Stimulated activated CD4-positive, alpha-beta T cell treated with anti-CD3 and anti-CD28 coated beads, Interleukin-12 subunit alpha, Interleukin-12 subunit beta, amount 100 ng/mL, for 4 hours (primary cell): ENCODE measurements around the gene DSCAM.

ENCODE experiments used
- DNase-seq: peaks from one replicate; pipeline ENCODE4 v3.0.0-alpha.2; 2020

The DSCAM gene

DNA sequence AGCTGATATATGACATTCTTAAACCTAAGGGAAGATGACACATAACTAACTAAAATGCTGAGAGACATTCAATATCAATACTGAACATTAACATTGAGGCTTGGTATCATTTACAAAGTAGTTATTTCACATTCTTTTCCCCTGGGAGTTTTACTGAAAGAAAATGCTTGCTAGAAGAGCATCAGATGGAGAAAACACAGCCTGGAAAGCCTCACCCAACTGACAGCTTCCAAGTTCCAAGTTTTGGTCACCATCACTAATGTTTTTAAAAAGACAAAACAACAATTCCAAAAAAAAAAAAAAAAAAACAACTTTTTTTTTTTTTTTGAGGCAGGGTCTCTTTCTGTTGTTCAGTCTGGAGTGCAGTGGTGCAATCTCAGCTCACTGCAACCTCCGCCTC, 80.6 kb downstream of the DSCAM start:
- no peak for DNase-seq

DNA sequence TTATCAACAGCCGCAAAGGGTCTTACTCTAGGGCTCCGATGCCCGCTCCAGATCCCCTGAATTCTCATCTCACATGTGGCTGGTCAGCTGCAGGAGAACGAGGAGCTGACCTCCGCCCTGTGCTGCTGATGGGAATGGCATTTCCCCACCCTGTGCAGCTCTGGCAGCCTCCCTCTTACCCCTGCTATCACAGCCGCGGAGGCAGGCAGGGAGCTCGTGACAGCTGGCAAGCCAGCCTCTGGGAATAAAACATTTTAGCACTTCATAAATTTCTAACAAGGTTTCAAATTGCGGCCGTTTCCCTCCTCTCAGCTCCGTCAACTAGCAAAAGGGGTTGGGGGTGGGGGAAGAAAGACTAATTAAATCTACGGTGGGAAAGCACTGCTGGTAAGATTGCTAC, 81.1 kb downstream of the DSCAM start:
- DNase-seq = no peak

DNA sequence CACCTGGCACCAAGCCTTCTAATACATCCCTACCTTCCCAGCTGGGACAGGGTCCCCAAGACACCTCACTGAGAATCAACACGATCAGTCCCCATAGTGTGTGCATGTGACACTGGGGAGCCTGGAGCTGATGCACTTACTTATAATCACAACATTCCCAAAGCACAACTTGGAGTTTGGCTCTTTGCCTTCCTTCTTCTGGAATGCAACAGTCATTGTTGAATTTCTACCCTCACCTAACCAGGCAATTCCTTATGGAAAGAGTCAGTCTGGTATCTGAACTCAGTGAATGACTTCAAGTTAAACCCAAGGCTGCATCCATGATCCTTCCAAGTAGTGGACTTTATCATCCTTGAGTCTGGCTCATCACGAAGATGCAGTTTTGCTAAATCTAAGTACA, 86.1 kb downstream of the DSCAM start:
- no peak for DNase-seq

DNA sequence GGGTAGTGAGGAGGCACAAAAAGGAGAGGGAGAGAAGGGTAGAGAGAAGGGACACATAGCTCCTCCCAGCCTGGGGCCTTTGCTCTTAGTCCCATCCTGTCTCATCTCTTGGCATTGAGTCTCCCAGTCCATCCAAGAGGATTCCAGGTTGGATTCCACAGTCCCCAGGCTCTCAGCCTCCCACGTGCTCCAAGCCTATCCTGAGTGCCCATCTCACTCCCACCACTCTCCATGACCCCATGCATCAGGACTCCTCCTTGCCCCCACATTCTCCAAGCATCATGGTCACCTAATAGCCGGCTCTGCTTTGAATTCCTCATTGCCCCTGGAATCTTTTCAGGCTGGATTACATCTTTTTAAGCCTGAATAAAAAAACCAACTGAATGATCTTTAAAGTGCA, 87.9 kb downstream of the DSCAM start:
- DNase-seq = no peak

DNA sequence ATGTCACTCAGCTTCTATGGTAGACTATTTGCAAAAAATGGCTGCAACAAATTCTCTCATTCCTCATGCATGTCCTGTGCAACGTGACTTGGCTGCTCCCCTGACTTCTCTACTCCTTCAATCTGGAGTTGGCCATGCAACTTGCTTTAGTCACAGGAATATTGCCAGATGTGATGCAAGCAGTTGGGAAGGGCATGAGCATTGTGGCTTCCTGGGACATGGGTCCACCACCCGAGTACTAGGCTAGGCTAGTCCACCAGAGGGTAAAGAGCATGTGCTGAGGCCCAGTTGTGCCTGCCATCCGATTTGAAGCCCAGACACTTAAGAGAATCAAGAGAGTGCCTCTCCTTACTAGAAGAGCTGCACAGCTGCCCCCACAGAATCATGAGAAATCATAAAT, 89.6 kb downstream of the DSCAM start:
- no peak for DNase-seq

DNA sequence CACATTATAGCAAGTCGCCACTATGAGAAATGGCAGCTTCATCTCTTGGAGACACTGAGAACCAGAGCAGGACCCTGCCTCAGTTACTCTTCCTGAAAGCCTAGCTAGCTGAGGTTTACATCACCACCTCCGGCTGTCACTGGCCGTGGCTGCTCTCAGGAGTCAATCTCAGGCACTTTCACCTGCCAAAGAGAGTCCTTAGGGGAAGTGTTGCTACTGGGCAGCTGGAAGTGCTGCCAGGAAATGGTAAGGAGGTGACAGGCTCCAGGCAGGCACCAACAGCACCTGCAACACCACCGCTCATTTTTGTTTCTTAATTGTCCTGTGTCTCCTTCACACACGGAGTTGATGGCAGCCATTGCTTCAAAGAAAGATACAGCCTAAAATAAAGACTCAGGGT, 92.5 kb downstream of the DSCAM start:
- DNase-seq = no peak

DNA sequence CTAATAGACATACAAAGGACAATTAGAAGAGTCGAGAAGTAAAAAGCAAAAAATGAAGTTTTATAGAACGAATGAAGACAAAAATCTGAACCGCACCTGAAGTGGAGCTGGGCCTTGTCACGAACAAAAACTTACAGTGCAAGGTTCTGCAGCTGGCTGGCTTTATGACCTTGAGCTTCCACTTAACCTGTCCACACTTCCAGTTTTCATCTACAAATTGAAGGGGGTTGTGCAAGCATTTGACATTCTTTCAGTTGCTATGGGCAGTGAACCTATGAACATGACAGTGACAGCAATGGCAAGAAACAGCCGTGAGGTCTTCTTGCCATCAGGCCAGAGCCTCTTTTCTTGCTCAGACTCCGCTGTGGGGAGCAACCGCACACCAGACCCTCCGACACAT, 93.2 kb downstream of the DSCAM start:
- DNase-seq = no peak

DNA sequence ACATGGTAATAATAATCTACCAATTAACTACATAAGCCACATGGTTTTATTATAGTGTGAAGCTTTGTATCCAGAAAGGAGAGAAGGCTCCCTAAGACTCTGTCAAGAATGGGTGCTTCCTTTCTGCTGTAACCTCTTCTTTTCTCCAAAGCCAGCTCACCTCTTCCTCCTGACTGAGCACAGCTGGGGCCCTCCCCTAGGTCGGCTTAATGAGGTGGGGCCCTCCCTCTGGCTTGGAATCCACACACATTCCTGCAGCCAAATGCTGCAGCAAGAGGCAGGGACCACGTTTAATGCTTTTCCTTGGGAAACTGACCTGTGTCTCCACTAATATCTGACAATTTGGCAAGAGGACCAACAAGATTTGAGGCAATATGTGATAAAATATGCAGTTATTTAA, 94.8 kb downstream of the DSCAM start:
- DNase-seq = no peak

DNA sequence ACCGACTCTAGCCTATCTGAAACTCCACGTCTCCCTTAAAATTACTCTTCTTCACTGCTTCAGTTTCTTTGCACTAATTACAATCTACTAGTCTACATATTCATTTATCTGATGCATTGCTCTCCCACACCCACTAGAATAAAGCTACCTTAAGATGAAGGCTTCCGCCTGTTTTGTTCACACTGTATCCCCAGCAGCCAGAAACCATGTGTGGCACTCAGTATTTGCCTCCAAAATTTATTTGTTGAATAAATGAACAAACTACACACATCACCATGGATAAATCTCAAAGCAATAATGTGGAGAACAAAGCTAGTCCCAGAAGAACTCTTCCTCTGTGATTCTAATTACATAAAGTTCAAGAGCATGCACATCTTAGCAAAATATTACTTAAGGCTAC, 95.7 kb downstream of the DSCAM start:
- DNase-seq = no peak

DNA sequence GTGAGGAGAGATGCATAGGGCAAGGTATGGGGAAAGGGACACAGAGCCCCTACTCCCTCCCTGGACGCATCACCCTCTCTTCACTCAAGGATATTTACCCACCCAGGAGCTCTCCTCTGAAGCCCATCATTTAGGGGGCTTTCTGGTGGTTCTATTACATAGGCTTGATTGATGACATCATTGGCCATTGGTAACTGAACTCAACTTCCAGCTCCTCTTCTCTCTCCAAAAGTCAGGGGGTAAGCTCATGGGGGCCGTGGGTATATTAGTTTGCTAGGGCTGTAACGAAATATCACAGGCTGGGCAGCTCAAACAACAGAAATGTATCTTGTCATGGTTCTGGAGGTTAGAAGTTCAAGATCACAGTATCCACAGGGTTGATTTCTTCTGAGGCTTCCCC, 110.8 kb downstream of the DSCAM start:
- DNase-seq = no peak

DNA sequence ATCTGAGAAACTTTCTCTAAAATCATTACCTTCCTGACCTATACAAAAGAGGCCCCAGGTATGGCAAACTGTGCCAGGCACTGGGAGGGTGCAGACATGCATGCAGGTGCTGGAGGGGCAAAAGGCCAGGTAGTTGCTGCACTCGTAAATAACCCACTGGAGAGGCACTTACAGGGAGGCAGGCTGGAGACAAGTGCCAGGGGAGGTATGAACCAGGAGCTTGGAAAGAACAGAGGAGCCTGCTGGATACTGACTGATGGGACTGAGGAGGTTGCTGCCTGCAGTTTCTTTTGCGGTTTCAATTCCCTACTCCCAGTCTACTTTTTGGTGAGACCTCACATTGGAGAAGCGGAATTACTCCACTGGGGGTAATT, 113.9 kb downstream of the DSCAM start:
- no peak for DNase-seq

DNA sequence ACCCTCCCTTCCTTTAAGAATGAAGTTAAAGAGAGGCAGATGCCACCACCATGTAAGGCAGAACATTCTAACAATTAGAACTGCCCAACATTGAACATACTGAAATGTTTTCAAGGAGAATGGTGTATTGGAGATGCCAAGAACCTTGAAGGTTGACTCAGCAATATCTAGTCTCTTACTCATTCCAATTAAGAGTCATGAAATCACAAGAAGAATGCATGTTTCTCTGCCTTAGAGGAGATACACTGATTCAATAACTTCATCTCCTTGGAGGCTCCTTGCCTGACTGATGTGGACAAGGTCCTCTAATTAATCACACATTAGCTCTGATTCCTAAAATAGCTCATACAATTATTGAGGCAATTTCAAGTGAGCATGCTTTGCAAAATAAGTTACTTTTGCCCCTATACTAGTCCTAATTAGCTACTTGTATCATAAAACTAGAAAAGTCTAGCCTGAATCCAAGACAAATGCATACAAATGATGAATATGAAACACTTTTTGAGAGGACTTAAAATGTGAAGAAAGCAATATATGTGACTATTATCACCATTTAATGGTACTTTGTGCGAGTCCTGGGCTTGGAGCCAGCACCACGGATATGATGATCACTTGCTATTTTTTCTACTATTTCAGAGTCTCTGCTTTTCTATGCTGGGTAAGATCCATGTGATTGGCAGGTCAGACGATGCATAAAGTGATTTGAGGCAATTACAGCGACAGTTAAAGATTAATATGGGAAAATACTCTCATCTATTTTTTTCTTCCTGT, 114.5 kb downstream of the DSCAM start:
- DNase-seq = no peak

DNA sequence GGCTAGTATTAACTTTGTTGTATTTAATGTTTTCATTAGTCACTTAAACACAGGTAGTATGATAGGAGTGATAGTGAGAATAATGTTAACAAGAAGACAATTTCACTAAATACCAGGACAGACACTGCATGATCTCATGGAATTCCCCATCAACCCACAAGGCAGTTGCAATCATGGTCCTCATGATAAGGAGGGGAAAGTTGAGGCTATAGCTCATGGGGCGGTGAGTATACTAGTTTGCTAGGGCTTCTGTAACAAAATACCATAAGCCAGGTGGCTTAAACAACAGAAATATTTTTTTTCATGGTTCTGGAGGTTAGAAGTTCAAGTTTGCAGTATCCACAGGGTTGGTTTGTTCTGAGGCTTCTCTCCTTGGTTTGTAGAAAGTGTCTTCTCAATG, 115.8 kb downstream of the DSCAM start:
- DNase-seq = no peak

DNA sequence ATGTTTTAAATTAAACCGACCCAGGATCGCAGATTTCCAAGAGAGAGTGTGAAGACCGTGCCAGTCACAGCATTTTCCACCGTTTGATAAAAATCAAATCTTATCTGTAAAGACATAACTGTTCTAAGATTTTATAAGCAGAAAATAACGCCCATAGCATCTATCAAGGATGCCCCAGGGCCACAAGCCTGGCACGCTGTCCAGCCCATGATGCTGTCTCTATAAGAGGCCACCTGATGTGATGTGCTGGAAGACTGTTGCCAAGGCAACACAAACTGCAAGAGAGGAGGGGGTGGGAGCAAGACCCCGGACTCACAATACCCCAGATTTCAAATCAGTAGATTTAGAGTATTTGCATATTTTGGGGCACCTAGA, 116.5 kb downstream of the DSCAM start:
- no peak for DNase-seq

DNA sequence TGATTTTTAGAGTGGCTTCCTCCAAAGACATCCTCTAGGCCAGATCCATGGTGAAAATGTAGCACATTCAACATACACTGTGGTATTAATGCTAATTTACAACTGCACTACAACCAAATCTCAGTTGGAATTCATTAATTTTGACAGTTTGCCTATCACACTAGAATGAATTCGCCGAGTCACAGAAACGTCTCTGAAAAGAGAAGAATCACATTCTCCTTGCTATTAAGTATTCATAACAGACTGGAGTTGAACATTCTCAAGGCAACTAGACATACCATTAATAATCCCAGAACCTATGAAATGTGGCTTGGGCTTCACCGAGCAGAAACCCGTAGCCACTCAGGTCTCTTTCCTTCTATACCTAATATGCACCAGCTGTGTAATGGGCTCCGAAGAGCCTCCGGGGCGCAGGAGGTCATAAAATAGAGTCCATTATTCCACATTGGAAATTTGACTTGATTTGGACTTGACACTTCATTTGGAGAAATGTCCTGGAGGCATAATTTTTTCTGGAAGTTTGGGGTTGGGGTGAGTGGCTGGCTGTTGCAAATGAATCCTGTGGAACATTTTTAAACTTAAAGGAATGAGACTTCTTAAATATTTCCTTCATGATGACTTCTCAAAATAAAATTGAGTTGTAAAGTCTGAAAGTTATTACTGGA, 117.1 kb downstream of the DSCAM start:
- no peak for DNase-seq

DNA sequence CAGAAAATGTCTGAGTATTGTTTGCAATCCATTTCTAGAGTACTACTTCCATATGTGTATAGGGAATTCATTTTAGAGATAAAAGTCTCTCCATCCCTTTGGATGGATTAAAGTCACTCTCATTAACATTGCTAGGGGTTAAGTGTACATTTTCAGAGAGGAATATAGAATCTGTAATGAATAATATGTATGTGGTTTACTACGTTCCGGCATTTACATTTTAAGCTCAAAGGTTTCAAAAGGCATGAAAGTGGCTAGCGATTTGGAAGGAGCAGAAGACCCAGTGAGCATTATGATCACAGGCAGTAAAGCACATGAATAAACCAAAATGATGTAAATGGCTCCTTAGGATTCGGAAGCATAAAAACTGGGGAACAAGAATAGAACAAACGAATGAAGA, 123.0 kb downstream of the DSCAM start:
- DNase-seq = no peak

DNA sequence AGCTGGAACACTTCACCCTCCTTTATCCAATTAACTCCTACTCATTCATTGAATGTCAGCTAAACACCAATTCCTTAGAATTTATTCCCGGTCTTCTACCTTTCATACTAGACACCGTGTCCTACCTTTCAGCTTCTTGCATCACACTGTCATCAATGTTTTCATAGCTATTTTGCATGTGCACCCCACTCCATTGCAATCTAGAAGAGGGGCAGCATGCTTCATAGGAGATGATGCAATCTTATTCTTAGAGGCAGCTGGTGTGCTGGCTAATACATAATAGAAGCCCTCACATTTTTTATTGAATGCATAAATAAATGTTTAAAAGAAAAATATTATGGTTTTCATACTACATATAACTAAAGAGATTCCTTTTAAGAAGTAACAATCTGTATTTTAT, 123.6 kb downstream of the DSCAM start:
- DNase-seq = no peak

DNA sequence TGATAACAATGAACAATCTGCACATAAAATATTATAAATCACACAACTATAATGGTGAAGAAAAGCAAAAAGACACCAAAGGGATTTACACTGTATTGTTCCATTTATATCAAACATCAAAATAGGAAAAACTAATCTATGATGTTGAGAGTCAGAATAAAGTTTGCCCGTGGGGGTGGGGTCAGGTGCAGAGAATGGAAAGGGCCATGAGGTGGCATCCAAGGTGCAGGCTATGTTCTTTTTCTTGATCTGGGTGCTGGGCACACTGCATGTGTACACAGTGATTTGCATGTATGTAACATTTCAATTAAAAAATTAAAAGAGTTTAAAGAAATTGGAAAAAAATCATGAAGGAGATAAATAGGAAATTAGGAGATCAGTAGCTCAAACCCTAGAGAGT, 127.3 kb downstream of the DSCAM start:
- no peak for DNase-seq

DNA sequence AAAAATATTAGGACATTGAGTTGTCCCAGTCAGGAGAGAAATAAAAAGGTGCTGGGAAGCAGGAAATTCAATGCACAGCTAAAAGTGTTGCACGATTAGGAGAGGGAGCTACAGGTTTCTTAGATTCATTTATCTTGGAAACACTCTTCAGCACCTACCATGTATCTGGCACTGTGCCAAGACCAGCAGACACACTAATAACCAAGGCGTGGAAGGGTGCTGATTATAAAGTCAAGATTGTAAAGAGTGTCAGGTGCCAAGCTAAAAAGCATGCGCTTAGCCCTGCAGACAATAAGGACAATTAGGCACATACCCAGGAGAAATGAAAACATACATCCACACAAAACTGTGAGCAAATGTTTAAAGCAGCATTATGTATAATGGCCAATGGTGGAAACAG, 129.9 kb downstream of the DSCAM start:
- DNase-seq = no peak

DNA sequence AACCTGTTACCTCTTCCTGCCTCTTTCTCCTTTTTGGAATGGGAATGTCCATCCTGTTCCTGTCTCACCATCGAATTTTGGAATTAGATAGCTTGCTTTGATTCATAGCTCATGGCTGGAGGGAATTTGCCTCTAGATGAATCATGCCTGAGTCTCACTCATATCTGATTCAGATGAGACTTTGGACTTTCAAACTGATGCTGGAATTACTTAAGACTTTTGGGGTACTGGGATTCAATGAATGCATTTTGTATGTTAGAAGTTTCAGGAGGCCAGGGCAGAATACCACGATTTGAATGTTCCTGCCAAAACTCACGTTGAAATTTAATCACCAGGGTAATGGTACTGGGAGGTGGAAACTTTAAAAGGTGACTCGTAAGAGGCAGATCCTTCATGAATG, 132.4 kb downstream of the DSCAM start:
- no peak for DNase-seq

DNA sequence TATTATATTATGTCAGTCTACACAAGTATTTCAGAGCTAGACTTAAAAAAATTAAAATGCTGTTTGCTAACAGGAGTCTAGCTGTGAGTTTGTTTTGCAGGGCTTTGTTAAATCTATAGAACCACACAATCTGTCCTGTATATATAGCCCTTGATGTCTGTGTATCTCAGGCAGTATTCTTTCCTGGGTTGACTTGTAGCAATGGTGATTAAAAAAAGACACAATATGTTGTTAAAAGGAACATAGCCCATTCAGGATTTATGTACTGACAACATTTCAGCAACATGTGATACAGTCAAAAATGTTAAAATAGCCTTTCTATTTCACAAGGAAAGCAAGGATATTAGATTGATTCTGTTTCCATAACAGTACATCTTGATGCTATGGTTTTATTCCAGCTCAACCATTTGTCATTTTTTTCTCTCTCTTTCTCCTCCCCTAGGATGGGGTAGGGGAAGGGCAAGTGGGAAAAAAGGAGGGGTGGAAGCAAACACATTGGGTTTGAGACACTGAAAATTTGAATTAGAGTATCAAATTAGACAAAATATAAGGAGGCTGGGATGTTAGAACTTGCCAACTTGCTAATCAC, 139.2 kb downstream of the DSCAM start:
- no peak for DNase-seq

DNA sequence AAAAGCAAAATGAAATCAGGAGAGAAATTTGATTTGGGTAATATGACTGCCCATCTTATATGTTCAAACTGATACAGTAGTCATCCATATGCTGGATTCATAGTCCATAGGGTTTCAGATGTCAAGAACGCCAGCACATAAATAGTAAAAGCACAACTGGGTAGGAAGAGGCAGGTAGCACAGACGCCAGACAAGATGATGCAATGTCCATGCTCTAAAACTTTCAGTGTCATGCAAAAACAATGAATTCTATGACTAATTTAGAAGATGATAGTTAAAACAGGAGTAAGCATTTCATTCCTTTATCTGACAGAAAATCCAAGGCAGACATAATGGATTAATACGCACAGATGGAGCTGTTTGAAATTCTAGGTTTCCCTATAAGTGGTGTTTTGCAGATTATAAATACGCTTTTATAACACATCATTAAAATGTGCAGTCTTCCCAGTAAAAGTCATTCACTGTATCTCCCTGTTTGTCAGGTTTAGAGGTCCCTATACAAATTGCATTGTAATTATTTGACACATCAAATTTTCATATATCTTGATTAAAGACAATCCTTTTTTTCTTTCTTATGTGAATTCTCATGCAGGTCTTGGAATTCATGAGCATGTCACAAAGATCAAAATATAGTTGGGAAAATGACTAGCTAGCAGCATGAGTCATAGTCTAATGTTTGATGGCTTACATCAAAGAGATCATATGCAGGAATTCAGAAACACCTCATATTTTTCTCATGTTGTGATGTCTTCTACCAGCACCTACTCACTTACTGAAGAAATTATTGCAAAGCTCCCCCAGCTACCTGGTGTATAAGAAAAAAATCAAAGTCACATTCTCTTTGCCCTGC, 139.9 kb downstream of the DSCAM start:
- DNase-seq = no peak

DNA sequence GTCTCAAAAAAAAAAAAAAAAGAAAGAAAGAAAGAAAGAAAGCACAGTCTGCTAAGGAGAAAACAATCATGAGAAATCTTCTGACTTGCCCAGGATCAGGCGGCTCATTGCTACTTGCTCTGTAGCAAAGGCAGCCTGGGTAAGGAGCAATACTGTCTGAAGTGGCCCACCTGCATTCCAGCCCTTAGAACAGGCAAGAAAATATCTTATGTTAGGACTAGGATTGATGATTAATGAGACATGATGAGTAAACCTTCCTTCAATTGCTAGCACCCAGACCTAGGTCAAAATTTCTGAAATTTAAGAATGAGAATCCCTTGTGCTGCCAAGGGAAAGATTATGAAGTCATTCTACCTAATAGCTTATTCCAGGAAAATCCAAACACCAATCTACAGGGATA, 140.8 kb downstream of the DSCAM start:
- DNase-seq = no peak

DNA sequence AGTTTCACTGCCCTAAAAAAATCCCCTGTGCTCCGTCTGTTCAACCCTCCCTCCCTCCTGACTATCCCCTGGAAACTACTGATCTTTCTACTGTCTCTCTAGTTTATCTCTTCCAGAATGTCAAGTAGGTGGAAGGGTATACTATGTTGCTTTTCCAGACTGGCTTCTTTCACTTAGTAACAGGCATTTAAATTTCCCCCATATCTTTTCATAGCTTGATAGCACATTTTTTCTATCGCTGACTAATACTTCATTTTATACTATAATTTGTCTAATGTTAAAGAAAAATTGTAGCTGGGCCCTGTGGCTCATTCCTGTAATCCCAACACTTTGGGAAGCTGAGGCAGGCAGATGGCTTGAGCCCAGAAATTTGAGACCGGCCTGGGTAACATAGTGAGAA, 142.8 kb downstream of the DSCAM start:
- DNase-seq = no peak
